WTC11 (cell line): Measurements from ENCODE around the gene FAM43A.

ENCODE experiments used
- AFF4 ChIP-seq: sonication (generic); formaldehyde crosslinking; IDR thresholded peaks from 2 replicates; pipeline ENCODE4 v1.8.1; 2023; ENCODE audit warnings: mild to moderate bottlenecking, missing genetic modification reagents, borderline replicate concordance
- CREB1 ChIP-seq: sonication (generic); formaldehyde crosslinking; IDR thresholded peaks from 2 replicates; pipeline ENCODE4 v1.8.0; 2023; ENCODE audit warnings: mild to moderate bottlenecking, missing genetic modification reagents
- JAZF1 ChIP-seq: fragments of 250-450 bp; sonication (Bioruptor Pico); IDR thresholded peaks from 2 replicates; pipeline ENCODE4 v1.9.0; 2021; ENCODE audit warnings: moderate library complexity, mild to moderate bottlenecking, inconsistent platforms
- JUN ChIP-seq: sonication (generic); formaldehyde crosslinking; IDR thresholded peaks from 2 replicates; pipeline ENCODE4 v1.8.0; 2023; ENCODE audit warnings: mild to moderate bottlenecking, missing genetic modification reagents
- MAX ChIP-seq: sonication (generic); formaldehyde crosslinking; IDR thresholded peaks from 2 replicates; pipeline ENCODE4 v1.8.0; 2022; ENCODE audit warnings: mild to moderate bottlenecking, missing genetic modification reagents
- NR2C2 ChIP-seq: sonication (generic); formaldehyde crosslinking; IDR thresholded peaks from 2 replicates; pipeline ENCODE4 v1.8.0; 2022; ENCODE audit warnings: mild to moderate bottlenecking, missing genetic modification reagents
- TCF7 ChIP-seq: sonication (generic); formaldehyde crosslinking; IDR thresholded peaks from 2 replicates; pipeline ENCODE4 v1.8.0; 2022; ENCODE audit warnings: mild to moderate bottlenecking, low read depth, missing genetic modification reagents, moderate library complexity
- TEAD1 ChIP-seq: sonication (generic); formaldehyde crosslinking; IDR thresholded peaks from 2 replicates; pipeline ENCODE4 v1.8.0; 2022; ENCODE audit warnings: mild to moderate bottlenecking, missing genetic modification reagents
- TF ChIP-seq, protein P1 (sequence below): sonication (generic); formaldehyde crosslinking; IDR thresholded peaks from 2 replicates; pipeline ENCODE4 v1.8.0; 2022; ENCODE audit warnings: mild to moderate bottlenecking, missing genetic modification reagents
- TF ChIP-seq, protein P2 (sequence below): fragments of 200-600 bp; IDR thresholded peaks from 2 replicates; pipeline ENCODE4 v1.8.0; 2022; ENCODE audit warnings: antibody characterized with exemption
- TF ChIP-seq, protein P3 (sequence below): sonication (generic); formaldehyde crosslinking; IDR thresholded peaks from 2 replicates; pipeline ENCODE4 v1.8.1; 2022; ENCODE audit warnings: low read depth, missing genetic modification reagents, borderline replicate concordance

DNA sequence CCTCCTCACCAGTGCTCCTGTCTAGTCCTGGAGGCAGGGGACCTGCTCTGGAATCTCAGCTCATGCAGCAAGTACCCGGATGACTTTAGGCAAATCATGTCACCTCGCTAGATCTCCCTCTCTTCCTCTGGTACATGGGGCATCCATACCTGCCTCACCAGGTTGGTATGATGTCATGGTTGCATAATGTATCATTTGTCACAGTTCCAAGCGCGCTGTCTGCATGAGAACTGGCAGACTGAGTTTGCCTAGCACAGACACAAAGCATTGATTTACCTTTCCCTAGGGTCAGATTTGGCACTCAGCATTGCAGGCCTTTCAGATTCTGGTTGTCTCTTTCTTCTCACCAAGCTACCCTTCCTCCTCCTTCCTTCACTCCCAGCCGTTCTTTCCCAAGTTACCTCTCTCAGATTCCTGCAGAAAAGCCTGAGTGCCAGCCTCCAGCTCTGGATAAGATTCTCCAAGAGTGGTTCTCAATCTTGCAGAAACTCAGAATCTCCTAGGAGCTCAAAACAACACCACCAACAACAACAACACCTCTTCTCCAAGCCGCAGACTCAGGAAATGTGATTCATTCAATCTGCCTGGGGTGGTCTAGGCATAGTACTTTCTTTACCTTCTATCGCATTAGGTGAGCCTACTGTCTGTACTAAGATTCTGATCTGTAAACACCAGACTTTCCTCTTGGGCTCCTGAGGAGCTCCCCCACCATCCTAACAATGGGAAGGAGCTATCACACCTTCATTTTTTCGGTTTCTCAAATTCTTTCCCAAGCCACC is 29.5 kb downstream of the FAM43A start:
- TF ChIP-seq MAX: no peak
- no peak for TF ChIP-seq AFF4 (CRISPR knock-in tag)
- TF ChIP-seq JAZF1: no peak
- TF ChIP-seq, protein P1, sequence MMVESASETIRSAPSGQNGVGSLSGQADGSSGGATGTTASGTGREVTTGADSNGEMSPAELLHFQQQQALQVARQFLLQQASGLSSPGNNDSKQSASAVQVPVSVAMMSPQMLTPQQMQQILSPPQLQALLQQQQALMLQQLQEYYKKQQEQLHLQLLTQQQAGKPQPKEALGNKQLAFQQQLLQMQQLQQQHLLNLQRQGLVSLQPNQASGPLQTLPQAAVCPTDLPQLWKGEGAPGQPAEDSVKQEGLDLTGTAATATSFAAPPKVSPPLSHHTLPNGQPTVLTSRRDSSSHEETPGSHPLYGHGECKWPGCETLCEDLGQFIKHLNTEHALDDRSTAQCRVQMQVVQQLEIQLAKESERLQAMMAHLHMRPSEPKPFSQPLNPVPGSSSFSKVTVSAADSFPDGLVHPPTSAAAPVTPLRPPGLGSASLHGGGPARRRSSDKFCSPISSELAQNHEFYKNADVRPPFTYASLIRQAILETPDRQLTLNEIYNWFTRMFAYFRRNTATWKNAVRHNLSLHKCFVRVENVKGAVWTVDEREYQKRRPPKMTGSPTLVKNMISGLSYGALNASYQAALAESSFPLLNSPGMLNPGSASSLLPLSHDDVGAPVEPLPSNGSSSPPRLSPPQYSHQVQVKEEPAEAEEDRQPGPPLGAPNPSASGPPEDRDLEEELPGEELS: no peak
- TF ChIP-seq, protein P2, sequence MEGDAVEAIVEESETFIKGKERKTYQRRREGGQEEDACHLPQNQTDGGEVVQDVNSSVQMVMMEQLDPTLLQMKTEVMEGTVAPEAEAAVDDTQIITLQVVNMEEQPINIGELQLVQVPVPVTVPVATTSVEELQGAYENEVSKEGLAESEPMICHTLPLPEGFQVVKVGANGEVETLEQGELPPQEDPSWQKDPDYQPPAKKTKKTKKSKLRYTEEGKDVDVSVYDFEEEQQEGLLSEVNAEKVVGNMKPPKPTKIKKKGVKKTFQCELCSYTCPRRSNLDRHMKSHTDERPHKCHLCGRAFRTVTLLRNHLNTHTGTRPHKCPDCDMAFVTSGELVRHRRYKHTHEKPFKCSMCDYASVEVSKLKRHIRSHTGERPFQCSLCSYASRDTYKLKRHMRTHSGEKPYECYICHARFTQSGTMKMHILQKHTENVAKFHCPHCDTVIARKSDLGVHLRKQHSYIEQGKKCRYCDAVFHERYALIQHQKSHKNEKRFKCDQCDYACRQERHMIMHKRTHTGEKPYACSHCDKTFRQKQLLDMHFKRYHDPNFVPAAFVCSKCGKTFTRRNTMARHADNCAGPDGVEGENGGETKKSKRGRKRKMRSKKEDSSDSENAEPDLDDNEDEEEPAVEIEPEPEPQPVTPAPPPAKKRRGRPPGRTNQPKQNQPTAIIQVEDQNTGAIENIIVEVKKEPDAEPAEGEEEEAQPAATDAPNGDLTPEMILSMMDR: no peak
- TF ChIP-seq TCF7 (CRISPR knock-in tag): no peak
- no peak for TF ChIP-seq TEAD1 (CRISPR knock-in tag)
- TF ChIP-seq NR2C2: no peak
- TF ChIP-seq, protein P3, sequence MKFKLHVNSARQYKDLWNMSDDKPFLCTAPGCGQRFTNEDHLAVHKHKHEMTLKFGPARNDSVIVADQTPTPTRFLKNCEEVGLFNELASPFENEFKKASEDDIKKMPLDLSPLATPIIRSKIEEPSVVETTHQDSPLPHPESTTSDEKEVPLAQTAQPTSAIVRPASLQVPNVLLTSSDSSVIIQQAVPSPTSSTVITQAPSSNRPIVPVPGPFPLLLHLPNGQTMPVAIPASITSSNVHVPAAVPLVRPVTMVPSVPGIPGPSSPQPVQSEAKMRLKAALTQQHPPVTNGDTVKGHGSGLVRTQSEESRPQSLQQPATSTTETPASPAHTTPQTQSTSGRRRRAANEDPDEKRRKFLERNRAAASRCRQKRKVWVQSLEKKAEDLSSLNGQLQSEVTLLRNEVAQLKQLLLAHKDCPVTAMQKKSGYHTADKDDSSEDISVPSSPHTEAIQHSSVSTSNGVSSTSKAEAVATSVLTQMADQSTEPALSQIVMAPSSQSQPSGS (CRISPR knock-in tag): no peak
- TF ChIP-seq CREB1 (CRISPR knock-in tag): no peak
- no peak for TF ChIP-seq JUN (CRISPR knock-in tag)
